H1 (cell line): ENCODE results near the gene HIBADH. TPM values are rescaled to one million over a fixed set of nuclear protein-coding genes. Genes with fewer than 3 reads are reported as not detected.

Source experiments
- SIN3A ChIP-seq, 2 experiments: IDR thresholded peaks in 1 of 2; conservative IDR thresholded peaks in 1 of 2; 2 replicates each; pipeline ENCODE4 v1.6.1; 2011 to 2012; ENCODE audit warnings: low read length in 2 of 2, improper control_type of control experiment in 1 of 2, low read depth in 1 of 2, mild to moderate bottlenecking in 1 of 2
- YY1 ChIP-seq: IDR thresholded peaks from 2 replicates; pipeline ENCODE4 v1.6.1; 2011; ENCODE audit warnings: low read depth, mild to moderate bottlenecking, low read length
- polyA plus RNA-seq, 7 experiments: library from polyadenylated mRNA; depleted of rRNA in 3 of 7; stranded (reverse) in 5 of 7; unstranded in 2 of 7; fragments of >200 nt in 5 of 7; fragments of 200-250 nt in 2 of 7; gene quantifications; 1 replicate in 5 of 7; 2 replicates in 1 of 7; 4 replicates in 1 of 7; pipeline versions ENCODE4 v1.2.1 to v1.2.3, GENCODE V29; 2011 to 2013; ENCODE audit warnings: missing spikeins in 2 of 7, mixed read lengths in 2 of 7
- total RNA-seq: library from RNA; stranded (reverse); fragmentation: NEBNext Ultra II Directional; extraction: Animal tissue kit (Norgen Biotek cat#: 25700); gene quantifications from 2 replicates; pipeline ENCODE4 v1.2.1, GENCODE V29; 2021

Gene HIBADH
- total and polyA plus RNA-seq, 2 of the 8 experiments (the other 6 are each of a cell fraction or from before 2014, with no cell fraction given), result 30.1 to 39.5 TPM

DNA sequence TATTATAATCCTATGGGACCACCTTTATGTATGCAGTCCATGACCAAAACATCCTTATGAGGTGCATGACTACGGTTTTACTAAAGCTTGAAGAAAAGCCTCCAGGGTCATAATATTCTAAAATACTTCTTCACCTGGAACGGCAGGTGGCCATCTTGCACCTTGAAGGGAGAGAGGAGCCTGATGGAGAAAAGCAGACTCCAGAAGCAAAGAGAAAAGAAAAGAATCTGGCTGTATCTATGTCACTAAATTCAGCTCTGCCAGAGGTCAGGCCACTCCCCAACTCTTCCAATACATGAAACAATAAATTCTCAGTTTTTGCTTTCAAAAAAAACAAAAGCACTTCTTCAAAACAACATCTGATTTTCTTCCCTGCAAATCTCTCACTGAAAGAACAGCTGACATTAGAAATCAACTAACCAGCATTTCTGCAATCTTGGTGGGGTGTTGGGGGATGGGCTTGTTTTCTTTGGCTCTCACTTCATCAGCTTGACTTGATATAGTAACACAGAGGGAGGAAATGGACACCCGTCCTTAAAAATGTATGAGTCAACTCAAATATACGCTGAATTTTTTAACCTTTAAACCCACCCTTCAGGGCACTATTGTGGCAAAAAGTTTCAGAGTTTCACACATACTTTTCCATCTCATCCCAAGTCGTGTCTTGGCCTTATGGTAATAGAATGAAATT is 21.7 kb downstream of the HIBADH start (continued):
- TF ChIP-seq SIN3A (conservative IDR thresholded peaks at IDR 0.05 in 1 of 2, IDR thresholded peaks at IDR 0.05 in 1 of 2; ENCODE audit: low read depth in 1 of 2, low read length in 2 of 2), result no peak
- no peak for TF ChIP-seq YY1
